MM.1S (cell line): ENCODE results near the gene ETV5.

Experiments
- CTCF ChIP-seq: fragments of 300-600 bp; sonication (generic); IDR thresholded peaks from 2 replicates; pipeline ENCODE4 v1.5.1; 2016; ENCODE audit warnings: antibody characterized with exemption, low read length, mixed read lengths
- EZH2 ChIP-seq: fragments of 300-600 bp; sonication (generic); optimal IDR thresholded peaks from 2 replicates; pipeline ENCODE3; 2017; ENCODE audit warnings: low read depth, mild to moderate bottlenecking, antibody characterized with exemption, low read length, mixed read lengths

- TF ChIP-seq CTCF (no peak), EZH2 (no peak)
Observed at GRCh38 chr3:186001842-186002241, 107.0 kb downstream of the ETV5 start.
